ENCODE data around the gene GCSH. TPM values are rescaled to one million over a fixed set of nuclear protein-coding genes. Genes with fewer than 3 reads are reported as not detected.

Gene GCSH
- total RNA-seq, 2 experiments from 2014 or later = 3.5 to 6.6 TPM

Other genes starting within 250 kb of the GCSH start
- 10 to 100 TPM; 90.7 to 99.9 TPM for gene CMC2, start 89.5 kb downstream of the GCSH start, total RNA-seq
- 10 to 100 TPM; 62.2 to 66.9 TPM for gene CENPN, start 89.2 kb downstream of the GCSH start, total RNA-seq
- gene ATMIN, start 60.6 kb downstream of the GCSH start, total RNA-seq = 10 to 100 TPM; 29.6 to 33.8 TPM
- under 1 TPM in 1 of 2 experiments, not detected in 1; 0.73 TPM for gene C16orf46, start 19.2 kb downstream of the GCSH start, total RNA-seq
- gene BCO1, start 142.3 kb upstream of the GCSH start, total RNA-seq = not detected
- gene GAN, start 218.6 kb upstream of the GCSH start, total RNA-seq = 1 to 10 TPM; 8.4 to 8.9 TPM